ENCODE data around the gene OR51G1.

- TF ChIP-seq FOXP2 (optimal IDR thresholded peaks at IDR 0.05; ENCODE audit: control extremely low read depth, extremely low read length, insufficient read depth) (no peak), EZH2 (IDR thresholded peaks at IDR 0.05) (no peak), POLR2AphosphoS5 (IDR thresholded peaks at IDR 0.05; ENCODE audit: borderline replicate concordance, low read depth, low read length) (no peak)
These were observed 43.0 kb downstream of the OR51G1 start for GRCh38 chr11:4881188-4881587.
